Activated naive CD4-positive, alpha-beta T cell treated with anti-CD3 and anti-CD28 coated beads, Interleukin-2, amount 50 U/mL, for 16 hours (primary cell): ENCODE data around the gene ATP9B.
"Not testable (repeated sequence)": the region's sequence is repeated elsewhere in the genome, so short reads cannot be mapped to it uniquely, and the experiment has no call there.

Source experiments
- DNase-seq: peaks from one replicate; pipeline ENCODE4 v3.0.0-alpha.2; 2020

Gene ATP9B

DNA sequence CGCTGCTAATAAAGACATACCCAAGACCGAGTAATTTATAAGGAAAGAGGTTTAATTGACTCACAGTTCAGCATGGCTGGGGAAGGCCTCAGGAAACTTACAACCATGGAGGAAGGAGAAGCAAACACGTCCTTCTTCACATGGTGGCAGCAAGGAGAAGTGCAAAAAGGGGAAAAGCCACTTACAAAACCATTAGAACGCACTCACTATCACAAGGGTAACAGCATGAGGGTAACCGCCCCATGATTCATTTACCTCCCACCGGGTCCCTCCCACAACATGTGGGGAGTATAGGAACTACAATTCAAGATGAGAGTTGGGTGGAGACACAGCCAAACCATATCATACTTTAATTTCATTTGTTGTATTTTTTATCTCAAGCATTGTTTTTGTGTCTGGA is 67.5 kb downstream of the ATP9B start:
- DNase-seq, result no peak

DNA sequence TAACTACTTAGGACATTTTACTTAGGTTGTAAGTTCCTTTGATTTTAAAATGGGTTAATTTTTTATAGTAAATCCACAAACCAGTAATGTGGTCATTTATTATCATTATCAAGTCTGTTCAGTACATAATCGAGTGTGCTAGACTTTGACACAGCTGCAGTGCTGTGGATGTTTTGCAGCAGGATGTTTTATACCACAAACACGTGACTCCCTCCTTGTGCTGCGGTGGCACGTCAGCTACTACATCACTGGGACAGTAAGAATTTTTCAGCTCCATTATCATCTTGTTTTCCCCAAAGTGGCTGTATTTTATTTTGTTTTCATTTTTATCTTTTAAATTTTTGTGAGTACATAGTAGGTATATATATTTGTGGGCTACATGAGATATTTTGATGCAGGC is 70.0 kb downstream of the ATP9B start:
- no peak for DNase-seq

DNA sequence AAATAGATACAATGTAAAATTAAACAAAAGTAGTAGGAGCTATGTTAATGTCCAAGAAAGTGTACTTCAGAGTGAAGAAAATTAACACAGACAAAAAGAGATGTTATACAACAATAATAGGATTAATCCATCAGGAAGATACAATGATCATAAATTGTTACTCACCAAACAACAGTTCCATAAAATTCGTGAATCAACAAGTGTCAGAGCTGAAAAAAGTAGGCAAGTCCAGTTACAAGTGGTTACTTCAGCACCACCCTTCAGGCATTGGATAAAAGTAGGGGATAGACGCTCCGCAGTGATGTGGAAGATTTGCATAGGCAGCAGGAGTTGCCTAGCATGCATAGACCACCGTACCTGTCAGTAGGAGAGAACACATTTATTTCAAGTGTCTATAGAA is 77.8 kb downstream of the ATP9B start:
- no peak for DNase-seq

DNA sequence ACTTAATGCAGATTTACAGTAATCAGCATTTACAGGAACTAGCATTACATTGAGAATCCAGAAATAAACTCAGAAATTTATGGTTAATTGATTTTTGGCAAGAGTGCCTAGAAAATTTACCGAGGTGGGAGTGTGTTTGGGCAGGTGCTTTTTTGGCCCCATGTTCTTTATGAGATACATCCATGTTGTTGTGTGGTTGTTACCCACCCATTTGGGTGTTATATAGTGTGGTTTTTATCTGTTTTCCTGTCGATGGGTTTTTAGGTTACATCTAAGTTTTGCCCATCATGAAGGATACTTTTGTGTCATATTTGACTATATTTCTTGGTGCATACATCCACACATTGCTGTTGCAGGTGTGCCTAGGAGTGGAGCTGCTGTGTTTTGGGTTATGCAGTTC is 82.0 kb downstream of the ATP9B start:
- no peak for DNase-seq

DNA sequence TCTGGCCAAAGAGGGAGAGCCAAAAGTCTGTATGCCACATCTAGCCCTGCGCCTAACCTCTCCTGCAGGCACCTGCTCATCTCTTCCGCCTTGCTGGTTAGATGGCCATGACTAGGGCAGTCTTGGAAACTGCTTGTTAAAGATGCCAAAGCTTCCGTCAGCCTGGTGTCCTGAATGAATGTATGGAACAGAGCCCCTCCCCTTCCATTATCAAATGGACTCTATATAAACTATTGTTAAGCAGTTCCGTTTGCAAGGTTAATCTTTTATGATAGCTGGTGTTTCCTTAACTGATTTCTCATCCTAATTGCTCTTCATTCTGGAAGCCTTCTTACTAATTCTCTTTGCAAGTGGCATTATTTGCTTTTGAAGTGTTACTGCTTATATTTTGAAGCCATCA is 87.1 kb downstream of the ATP9B start:
- no peak for DNase-seq

DNA sequence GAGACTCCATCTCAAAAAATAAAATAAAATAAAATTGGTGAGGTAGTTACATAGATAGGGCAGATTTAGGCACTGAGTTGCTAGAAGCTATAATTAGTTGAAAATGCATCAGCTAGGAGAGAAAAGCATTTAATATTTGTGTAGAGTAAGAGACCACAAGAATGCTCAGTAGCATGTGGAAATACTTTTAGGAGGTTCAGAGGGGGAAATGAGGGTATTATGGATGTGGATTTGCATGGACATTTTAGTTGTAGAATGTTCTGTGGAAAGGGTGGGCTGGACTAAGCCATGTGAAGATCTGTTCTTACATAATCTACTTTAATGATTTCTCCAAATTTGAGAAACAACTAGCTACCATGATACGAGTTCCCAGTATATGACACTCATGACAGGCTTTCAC is 95.5 kb downstream of the ATP9B start:
- DNase-seq, result no peak

DNA sequence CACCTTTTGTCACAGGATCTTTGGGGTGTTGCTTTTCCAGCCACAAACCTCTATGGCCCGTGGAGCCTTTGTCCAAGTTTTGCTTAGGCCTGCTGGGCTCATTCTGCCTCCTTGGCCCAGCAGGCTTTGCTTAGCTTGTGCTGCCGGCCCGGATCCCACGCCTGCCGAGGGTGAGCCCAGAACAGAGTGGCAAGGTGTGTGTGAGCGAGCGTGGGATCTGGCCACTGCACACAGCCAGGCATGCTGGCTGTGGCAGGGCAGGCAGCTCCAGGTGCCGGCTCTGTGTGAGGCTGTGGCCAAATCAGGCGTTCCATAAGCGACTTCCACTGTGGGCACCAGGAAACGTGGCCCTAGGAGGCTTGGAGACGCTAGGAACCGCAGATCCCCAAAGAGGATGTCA is 97.5 kb downstream of the ATP9B start:
- DNase-seq, result no peak

DNA sequence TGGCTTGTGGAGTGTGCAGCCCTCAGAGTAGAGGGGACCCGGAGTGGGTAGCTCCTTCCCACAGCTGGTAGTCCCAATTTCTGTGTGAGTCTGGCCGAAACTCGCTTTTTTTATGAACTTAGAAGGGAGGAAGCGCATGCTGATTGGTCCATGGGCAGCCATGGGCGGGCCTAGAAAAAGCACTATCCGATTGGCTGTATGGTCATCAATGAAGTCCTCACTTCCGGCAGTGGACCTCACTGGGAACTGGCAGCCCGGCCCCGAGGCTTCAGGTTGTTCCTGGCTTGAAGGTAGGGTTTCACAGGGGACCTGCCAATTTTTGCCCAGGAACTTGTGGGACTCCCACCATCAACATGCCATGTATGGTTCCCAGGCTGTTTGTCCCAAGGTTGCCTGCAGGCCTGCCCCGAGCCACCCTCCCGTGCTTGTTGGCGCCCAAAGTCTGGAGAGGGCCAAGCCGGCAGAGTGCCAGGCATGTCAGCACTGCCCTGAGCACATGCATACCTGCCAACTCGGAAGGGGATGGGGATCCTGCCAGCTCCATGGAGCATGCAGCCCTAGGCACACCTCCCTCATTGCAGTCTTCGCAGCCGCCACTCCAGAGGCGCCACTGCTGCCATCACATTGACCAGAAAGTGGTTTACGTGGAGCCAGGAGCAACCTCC is 98.5 kb downstream of the ATP9B start:
- no peak for DNase-seq

DNA sequence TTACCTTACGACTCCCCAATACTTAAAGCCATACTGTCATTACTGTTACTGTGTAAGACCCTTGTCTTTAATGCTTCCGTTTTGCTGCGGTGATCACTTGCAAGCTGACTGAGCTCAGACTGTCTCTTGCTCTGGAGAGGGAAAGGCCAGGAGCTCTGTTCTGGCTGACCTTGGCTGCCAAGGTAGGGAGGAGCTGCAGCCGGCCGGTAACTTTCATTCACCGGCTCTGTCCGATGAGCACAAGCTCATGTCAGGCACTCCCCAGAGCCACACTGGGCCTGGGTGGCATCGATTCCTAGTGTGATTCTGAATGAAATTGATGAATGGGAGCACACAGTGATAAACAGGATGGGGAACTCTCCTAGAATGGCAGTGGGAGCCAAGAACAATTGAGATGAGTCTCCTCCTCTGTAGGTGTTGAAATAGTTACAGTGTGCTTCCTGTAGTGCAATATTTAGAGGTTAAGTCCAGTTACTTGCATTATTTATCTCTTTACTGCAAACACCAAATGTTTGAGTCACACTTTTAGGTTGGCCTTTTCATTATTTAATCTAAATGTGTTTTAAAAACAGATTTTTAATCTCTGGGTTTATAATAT is 100.9 kb downstream of the ATP9B start:
- no peak for DNase-seq

DNA sequence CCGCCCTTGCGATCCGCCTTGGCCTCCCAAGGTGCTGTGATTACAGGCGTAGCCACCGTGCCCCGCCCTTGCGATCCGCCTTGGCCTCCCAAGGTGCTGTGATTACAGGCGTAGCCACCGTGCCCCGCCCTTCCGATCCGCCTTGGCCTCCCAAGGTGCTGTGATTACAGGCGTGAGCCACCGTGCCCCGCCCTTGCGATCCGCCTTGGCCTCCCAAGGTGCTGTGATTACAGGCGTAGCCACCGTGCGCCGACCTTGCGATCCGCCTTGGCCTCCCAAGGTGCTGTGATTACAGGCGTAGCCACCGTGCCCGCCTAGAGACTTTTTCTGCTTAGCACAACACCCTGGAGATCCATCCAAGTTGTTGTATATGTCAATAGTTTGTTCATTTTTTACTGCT is 103.1 kb downstream of the ATP9B start:
- not testable (repeated sequence) for DNase-seq

DNA sequence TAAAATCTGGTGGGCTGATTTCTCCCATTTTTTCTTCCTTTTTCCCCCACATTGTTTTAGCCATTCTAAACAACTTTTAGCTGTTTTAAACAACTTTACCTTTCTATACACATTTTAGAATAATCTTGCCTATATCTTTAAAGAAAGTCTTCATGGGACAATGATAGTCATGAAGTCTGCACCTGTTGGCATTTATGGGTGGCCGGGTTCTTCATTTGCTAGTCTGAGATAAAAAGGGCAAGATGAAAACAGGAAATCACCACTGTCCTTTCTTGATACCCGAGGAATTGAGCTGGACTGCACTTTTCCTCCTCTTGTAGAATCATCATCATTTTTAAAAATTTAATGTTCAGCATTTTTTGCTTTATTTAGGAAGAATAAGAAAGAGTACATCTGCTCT is 104.5 kb downstream of the ATP9B start:
- no peak for DNase-seq

DNA sequence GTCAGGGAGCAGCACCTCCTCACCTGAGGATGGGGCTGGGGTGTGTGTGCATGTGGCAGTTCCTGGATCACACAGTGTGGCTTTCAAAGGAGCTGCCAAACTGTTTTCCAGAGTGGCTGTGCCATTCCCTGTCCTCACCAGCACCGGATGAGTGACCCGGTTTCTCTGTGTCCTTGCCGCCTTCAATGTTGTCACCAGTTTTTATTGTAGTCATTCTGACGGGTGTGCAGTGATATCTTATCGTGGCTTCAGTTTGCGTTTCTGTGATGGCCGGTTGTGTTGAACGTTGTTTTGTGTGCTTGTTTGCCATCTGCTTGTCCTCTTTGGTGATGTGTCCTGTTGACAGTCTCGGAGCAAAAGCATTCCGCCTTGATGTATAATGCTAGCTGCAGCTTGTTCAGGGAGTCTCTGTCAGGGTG is 108.9 kb downstream of the ATP9B start:
- DNase-seq, result no peak

DNA sequence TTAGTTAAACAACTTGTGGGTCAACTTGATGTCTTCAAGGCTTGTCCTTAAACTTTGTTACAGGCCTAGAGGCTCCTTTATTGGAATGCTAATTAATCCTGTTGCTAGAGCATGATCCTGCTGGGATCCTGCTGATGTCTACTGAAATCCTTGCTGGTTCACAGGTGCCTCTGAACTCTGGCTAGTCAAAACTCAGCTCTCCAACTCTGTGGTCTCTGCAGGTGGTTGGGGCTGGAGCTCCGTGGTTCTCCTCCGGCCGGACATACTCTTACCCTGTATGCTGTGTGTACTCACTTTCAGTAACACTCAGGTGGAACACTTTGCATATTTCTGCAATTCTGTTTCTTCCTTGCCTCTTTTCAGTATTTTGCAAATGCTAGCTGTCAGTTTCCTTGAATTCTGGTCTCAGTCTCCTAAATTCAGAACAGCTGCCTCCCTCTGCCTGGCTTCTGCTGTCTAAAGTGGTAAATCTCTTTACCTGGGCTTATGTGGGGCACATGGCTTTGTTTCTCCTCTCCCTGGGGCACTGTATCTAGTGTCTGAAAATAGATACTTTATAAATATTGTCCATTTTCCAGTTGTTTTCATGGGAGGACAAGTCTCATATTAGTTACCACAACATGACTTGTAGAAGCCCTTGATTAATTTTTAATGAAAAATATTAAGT is 113.0 kb downstream of the ATP9B start:
- DNase-seq, result no peak

DNA sequence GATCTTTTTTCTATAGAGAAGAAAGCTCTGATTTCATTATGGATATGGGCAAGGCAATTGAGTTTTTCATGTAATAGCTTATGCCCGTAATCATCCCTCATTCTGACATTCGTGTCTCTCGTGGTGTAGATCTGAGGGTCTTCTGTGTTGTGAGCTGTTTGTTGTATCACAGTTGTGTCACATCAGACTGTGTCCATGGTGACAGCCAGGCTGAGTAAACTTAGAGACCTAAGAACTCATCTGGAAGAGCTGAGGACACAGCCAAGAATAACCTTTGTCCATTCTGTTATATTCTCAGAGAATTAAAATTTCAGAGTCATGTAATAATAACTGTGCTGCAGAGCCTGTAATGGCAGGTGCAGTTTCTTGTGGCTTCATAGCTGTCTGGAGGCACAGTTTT is 116.5 kb downstream of the ATP9B start:
- no peak for DNase-seq

DNA sequence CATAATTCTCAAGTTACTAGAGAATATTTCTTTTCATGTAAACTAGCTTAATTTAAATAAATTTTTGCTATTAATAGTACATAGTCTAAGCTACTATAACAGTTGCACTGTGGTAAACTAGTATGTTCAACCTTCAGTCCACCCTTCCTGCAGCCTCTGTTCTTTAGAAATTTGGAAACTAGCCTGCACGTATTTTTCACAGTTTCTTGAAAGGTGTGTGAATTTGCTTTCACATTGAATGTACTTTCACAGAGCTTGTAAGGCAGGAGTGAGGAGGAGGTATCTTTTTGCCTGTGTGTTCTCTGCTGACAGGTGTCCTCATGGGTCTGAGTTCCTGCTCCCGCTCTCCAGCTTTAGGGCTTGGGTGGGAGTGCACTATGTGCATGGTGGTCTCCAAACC is 117.5 kb downstream of the ATP9B start:
- DNase-seq, result no peak

DNA sequence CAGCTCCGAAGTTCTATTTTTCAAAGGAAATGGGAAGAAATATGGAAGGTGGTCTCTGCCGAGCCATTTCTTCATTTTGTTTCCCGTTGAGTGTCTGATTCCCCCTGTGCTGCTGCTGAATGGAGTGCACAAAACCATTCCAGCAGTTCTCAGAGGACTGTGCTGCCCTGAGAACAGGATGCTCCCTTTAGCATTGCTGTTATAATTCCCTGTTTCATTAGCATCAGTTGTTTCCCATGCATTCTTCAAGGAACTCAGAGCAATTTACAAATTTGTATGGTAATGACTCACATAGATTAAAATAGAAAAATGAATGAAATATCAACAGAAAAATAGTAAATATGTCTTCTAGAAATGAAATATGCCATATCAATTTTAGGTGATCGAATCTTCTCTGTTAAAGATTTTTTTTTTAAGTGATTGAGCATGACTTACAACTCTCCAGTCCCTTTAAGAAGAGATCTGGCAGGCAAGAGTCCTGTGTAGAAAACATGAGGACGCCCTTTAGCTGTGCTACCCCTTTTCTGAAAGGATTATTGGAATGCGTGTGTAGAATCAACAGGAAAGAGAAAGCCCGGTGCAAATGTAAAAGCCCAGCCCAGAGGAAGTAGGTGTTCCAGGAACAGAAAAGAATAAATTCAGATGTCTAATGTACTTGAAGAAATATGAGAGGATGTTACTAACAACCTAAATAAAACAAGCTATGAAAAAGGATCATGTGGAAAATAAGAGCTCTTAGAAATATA is 118.5 kb downstream of the ATP9B start:
- DNase-seq, result no peak

DNA sequence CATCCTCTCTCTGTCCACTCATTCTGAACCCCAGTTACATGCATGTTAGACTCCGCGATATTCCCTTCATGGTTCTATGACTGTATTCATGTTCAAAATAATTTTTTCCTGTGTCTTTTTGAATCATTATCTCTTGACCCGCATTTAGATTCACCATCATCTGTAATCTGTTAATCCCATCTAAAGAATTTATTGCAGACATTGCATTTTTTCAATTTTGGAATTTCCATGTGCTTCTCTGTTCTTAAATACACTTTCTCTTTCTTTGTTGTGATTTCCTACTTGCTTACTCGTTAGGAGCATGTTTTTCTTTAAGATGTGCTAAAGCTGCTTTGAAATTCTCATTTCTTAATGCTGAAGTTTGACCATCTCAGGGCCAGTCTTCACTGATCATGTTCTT is 122.2 kb downstream of the ATP9B start:
- no peak for DNase-seq

DNA sequence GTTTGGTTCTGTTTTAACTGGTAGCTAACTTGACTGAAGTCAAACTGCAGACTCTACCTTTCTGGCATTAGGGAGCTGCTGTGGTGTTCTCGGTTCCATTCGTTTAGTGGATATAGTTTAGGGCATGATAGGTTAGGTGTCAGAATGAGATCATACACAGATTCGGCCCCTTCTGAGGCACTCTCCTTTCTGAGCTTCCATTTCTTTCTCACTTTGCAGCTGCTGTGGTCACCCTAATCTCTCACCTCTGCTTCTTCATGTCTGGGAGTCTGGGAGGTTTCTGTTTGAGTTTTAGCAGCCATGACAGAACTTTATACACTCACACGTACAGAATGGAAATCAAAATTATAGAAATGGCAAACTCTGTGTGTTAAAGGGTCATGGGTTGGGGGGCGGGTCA is 122.8 kb downstream of the ATP9B start:
- no peak for DNase-seq

DNA sequence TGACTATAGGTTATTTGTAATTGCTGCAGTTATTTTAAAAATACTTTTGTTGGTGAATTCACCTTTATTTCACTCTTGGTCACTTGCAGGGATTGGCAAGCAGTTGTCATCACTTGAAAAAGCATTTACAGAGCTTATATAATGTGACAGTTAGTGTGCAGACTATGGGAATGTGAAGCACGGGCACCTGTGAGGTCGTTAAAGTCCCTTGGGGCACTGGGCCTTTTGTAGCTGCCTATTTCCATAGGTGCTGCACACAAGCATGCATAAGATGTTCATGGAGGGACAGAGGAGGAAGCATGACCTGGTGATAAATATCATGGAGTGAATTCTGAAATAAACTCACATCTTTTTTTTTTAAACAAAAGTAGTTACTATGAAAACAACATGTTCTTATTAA is 124.6 kb downstream of the ATP9B start:
- DNase-seq, result no peak

DNA sequence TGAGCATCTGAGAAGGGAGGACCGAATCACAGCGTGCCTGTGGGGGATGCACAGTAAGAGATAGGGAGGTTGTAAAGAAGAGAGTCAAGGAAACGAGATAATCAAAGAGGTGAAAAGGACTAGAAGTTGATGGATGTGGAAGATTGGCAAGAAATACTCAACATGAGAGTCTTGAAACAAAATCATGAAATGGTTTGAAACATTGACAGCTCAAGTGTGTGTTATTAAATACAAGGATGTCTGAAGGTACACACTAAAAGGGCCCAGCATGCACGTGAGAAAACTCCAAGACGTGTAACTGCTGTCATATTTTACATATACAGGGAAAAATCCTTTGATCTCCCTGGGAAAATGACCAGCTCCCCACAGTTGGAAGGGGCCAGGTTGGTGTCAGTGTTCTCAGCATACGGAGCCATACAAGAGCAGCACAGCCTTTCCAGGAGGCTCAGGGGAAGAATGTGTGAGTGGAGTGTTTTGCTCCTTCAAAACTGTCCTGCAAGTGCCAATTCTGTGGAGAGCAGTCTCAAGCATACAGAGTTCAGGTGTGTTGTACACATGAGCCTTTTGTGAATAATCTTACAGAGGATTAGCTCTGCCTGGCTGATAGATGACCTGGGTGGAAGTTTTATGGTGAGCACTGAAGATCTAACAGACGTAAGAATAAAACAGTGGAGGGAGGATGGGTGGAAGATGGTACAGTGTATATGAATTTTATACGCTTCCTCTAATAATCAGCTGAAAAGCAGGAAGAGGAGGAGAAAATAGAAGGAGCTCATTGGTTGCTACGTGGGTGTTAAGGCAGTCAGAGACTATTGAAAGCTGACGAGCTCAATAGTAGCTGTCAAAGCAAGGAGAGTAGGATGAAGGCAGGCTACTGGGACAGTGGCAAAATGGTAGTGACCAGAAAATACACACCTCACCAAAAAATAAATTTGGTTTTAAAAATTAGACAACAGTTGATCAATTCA is 126.8 kb downstream of the ATP9B start:
- no peak for DNase-seq

DNA sequence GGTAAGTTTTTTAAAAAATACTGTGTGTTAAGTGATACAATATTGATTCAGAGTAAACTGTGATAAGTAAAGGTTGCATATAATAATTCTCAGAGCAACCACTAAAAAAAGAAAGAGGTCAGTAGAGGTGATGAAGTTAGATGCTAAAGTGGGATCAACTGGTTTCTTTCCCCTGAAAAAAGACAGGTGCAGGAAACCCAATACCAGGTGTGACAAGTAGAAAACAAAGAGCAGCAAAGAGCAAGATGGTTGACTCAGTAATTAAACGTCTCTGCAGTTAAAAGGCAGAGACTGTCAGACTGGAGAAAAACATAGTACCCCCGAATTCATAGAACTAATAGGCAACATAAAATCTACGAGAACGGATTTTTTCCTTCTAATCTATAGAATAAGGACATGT is 128.3 kb downstream of the ATP9B start:
- DNase-seq, result no peak

DNA sequence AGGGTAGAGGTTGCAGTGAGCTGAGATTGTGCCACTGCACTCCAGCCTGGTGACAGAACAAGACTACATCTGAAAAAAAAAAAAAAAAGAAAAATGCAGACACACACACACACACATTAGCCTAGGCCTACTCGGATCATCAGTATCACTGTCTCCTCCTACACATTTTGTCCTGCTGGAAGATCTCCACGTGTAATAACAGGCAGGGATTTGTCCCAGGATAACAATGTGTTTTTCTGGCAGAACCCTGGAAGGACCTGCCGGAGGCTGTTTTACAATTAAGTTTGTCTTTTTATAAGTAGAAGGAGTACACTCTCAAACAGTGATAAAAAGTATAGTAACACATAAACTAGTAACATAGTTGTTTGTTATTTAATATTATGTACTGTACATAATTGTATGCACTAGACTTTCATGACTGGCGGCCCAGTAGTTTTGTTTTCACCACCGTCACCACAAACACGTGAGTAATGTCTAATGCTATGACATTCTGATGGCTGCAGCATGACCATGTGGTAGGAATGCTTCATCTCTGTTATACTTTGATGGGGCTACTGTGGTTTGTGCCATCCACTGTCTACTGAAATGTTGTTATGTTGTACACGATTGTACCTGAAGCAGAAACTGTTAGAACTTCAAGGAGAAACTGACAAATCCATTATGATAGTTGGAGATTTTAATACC is 130.6 kb downstream of the ATP9B start:
- DNase-seq, result no peak
